OCI-M1 (cell line): ENCODE results near the gene INTS15.

Experiments
- DNase-seq: peaks from one replicate; lab custom pipeline; 2025; lab: John Stamatoyannopoulos, UW

Gene INTS15

GRCh38 chr7:6577369-6578113 lies 12.3 kb upstream of the INTS15 start, which contains the start of gene ZDHHC4:
ZDHHC4 (plus strand) TSS chr7:6577454; CDS start chr7:6580562, 3,108 bp downstream.
- DNase-seq, result peak; percentile 90

- DNase-seq, result no peak
These were observed 11.4 kb upstream of the INTS15 start for GRCh38 chr7:6578114-6579084.

DNA sequence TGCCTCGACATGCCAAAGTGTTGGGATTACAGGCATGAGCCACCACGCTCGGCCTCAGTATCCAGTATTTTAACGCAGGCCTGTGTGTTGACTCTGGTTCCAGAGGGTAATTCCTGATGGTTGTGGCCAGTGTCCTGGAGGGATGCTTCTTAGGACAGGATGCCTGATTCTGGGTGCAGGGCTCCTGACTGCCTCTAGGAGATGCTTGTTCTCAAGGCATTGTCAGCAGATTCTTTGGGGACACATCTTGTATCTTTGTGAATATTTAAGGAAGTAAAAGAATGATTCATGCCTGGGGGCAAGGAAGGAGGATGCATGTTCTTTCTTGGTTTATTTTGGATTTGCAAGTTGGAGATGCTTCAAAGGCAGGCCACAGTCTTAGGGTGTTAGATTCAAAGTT lies 10.4 kb upstream of the INTS15 start:
- peak; percentile 1 for DNase-seq

GRCh38 chr7:6585746-6586432 lies 3.9 kb upstream of the INTS15 start:
- peak; percentile 18 for DNase-seq

DNA sequence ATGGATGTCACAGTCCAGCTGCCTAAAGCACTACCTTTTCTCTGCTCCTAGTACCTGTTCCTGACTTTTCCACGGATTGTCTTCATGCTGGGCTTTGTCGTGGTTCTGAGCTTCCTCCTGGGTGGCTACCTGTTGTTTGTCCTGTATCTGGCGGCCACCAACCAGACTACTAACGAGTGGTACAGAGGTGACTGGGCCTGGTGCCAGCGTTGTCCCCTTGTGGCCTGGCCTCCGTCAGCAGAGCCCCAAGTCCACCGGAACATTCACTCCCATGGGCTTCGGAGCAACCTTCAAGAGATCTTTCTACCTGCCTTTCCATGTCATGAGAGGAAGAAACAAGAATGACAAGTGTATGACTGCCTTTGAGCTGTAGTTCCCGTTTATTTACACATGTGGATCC lies 1.3 kb upstream of the INTS15 start:
- no peak for DNase-seq

DNA sequence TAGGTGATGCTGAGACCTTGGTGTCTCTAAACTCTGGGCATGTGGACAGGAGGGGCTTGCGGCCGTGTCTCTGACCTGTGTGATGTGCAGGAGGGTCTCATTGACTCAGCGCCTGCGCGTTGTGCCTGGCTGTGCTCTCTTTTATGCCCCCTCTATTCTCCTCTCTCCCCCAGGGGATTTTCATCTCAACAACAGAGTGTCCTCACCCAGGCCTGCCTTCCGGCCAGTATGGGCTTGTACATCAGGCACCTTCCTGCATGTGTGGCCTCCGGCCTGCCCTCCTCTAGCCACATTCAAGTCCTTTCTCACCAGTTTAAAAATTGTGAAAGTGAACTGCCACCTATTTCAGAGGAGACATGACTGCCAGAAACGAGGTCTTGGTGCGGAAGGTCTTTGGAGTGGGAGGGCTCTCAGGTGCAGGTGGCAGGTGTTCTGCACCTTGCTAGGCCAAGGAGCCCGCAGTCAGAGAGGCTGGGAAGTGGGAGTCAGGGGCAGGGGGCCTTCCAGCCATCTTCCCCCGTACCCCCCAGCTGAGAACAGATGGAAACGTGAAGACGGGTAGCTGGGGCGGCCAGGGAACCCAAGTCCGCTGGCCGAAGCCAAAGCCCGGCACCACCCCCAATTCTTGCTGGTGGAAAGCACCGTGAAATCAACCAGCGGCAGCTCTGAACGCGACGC lies 531 bp upstream of the INTS15 start:
- DNase-seq, result no peak

DNA sequence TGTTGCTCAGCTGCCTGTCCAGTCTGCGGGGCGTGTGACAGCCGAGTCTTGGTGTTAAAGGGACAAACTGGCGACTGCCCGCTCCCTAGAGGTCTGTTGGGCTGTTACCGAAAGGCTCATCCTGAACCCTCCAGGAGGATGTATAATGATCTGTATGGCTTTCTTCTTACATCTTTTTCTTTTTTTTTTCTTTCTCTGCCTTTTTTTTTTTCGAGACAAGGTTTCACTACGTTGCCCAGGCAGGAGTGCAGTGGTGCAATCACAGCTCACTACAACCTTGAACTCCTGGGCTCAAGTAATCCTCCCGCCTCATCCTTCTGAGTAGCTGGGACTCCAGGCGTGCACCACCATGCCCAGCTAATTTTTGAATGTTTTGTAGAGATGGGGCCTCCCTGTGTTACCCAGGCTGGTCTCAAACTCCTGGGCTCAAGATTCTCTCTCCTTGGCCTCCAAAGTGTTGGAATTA lies 857 bp downstream of the INTS15 start:
- DNase-seq, result peak; percentile 55

- DNase-seq, result no peak
These were observed 10.3 kb downstream of the INTS15 start for GRCh38 chr7:6600093-6600492.

DNA sequence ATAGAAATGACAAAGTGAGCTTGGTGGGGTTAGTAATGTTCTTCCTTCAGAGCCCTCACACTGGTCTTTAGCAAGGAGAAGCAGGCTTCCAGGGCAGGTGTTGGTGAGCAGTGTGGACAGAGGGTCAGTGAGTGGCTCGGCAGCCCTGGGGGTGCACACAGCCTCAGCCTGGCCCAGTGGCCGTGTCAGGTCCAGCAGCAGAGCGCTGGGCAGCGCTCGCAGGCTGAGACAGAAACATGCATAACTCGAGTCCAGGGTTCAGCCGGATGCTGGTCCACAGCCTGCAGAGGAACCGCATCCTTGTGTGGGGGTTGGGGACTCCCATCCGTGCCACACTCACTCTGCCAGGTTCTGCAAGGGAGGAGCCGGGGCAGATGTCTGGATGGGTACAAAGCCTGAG lies 14.6 kb downstream of the INTS15 start:
- DNase-seq, result no peak

DNA sequence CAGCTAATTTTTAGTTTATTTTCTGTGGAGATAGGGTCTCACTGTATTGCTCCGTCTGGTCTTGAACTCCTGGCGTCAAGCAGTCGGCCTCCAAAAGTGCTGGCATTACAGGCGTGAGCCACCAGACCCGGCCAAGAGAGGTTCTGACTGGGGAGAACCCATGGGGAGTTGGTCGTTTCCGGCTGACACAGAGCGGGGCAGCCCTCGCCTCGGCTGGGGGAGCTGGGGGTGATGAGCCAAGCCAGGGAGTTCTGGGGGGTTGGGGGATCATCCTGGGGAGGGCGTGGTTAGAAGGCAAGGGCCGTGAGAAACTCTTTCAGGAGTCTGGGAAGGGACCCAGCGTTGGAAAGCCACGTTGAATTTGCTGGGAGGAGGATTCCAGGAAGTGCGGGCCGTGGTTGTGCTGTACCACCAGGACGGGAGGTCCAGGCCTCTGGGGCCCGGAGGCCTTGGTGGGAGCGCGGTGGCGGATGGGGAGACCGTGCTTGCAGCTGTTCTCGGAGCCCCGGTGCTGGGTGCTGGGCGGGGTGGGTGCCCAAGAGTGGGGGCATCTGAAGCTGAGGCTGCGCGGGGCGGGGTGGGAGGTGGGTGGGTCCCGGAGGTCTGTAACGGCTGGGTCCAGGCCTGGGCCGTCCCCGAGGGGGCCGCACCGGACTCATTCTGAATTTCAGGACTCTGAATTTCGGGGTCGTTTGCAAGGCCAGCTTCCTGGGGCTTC lies 17.2 kb downstream of the INTS15 start:
- DNase-seq, result no peak

- DNase-seq, result no peak
These were observed 17.8 kb downstream of the INTS15 start for GRCh38 chr7:6607651-6608051.

- no peak for DNase-seq
These were observed 18.3 kb downstream of the INTS15 start for GRCh38 chr7:6608081-6608480.

DNA sequence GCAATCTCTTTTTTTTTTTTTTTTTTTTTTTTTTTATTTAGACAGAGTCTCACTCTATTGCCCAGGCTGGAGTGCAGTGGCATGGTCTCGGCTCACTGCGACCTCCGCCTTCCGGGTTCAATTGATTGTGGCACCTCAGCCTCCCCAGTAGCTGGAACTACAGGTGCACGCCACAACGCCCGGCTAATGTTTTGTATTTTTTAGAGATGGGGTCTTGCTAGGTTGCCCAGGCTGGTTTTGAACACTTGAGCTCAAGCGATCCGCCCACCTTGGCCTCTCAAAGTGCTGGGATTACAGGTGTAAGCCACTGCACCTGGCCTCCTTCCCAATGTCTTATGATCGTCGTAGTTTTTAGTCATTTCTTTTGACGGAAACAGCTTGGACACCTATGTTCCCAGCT lies 19.0 kb downstream of the INTS15 start:
- no peak for DNase-seq

DNA sequence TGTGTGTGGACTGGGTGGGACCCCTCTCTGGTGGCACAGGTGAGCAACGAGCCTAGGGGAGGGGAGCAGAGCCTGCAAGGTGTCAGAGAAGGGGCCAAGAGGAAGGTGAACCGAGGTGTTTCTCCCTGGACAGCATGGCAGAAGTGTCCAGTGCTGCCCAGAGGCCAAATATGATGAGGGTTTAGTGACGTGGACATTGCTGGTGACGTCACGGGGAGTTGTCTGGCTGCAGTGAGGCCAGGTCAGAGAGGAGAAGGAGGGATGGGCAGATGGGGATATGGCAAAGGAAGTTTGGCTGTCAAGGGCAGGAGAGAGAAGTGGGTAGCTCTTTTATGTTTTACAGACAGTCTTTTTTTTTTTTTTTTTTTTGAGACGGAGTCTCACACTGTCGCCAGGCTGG lies 23.0 kb downstream of the INTS15 start:
- no peak for DNase-seq

DNA sequence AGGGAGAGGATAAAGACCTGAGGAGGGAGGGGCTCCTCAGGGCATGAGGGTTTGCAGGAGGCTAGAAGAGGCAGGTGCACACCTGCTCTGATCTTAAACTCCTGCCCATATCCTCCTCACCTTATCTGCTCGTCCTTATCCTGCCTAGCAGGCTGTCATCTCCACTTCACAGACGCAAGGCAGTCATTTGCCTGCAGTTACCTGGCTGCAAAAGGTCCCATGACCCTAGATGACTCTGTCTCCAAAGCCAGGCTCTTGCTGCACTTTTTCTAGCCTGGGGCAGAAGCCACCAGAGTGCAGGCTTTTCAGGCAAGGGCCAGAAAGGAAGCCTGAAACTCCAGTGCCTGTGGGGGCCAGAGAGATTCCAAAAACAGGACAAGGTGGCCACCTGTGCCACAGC lies 23.9 kb downstream of the INTS15 start:
- DNase-seq, result no peak

- DNase-seq, result no peak
These were observed 25.3 kb downstream of the INTS15 start, which contains the start of gene ZNF853 for GRCh38 chr7:6614953-6615722. ZNF853 (plus strand) TSS chr7:6615610; CDS start chr7:6616175, 565 bp downstream.

DNA sequence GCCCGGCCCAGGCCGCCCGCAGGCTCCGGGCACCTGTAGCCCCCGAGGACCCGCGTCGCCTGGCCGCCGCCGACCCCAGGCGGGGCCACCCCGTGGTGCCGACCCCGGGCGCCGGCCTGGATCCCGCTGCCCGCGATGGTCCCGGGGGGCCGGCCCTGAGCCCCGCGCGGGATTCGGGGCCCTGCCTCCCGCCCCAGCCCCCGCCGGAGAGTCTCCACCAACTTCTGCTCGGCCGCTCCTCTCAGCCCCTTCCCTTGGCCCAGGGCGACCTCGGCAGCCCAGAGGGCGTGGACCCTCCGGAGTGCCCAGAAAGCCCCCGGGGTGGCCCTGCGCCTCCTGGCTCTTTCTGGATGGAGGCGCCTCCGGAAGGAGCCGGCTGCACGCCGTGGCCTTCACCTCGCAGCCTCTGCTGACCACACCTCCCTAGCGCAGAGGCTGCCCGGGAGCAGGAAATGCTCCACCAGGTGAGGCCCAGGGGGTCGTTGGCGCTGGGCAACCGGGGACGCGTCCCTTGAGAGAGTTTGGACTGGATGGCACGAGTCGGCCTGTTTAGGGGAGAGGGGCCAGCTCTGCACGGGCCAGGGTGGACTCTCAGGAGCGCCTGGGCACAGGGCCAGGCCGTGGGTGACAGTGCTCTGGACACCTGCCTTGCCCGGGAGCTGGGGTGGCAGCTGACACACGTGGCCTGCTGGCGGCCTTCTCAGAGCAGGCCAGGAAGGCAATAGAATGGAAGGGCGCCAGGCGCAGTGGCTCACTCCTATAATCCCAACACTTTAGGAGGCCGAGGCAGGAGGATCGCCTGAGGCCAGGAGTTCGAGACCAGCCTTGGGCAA lies 26.1 kb downstream of the INTS15 start:
- DNase-seq, result no peak

- DNase-seq, result no peak
These were observed 27.2 kb downstream of the INTS15 start for GRCh38 chr7:6616854-6617643.
